HT-29 (cell line): Measurements from ENCODE around the gene ISOC2. TPM values are rescaled to one million over a fixed set of nuclear protein-coding genes. Genes with fewer than 3 reads are reported as not detected.

Experiments used
- DNase-seq: peaks from one replicate; pipeline ENCODE4 v3.0.0-alpha.2; 2015; ENCODE audit warnings: low spot score
- total RNA-seq: library from RNA; depleted of rRNA; stranded (reverse); fragments of >200 nt; shearing (Covaris generic); gene quantifications from 2 replicates; pipeline ENCODE4 v1.2.3, GENCODE V29; 2014

The ISOC2 gene
- total RNA-seq, 1 experiment from 2014 or later, result 339 TPM

DNA sequence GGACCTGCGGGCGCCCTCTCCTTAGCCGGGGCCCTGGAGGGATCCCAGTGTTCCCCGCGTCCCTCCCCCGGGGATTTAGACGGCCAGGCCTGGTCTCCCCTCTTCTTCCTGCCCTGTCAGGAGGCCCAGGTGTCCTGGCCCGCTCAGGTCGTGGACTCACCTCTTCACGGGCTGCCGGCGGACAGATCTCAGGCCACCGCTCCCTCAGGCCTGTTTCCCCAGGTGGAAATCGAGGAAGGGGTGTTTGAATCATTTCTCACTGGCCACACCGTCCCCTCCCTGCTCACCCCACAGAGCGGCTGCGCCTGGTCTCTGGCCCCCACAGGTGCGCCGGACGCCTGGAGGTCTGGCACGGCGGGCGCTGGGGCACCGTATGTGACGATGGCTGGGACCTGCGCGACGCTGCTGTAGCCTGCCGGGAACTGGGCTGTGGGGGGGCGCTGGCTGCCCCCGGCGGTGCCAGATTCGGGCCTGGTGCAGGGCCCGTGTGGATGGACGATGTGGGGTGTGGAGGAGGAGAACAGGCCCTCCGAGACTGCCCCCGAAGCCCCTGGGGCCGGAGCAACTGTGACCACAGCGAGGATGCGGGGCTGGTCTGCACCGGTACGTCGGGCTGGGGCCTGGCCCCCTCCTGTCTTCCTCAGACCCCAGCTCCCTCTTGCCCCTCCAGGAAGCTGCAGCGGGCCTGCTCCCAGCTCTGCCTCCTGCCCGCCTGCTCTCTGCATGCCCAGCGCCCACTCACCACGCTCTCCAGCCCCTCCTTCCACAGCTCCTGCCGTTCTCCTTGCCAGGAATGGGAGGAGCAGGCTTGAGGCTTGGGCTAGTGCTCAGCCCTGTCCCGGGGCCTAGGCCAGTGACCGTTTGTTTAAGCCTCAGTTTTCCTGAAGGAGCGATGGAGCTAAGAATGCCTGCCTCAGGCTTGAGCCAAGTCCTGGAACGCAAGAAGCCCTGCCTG is 29.3 kb upstream of the ISOC2 start:
- no peak for DNase-seq

DNA sequence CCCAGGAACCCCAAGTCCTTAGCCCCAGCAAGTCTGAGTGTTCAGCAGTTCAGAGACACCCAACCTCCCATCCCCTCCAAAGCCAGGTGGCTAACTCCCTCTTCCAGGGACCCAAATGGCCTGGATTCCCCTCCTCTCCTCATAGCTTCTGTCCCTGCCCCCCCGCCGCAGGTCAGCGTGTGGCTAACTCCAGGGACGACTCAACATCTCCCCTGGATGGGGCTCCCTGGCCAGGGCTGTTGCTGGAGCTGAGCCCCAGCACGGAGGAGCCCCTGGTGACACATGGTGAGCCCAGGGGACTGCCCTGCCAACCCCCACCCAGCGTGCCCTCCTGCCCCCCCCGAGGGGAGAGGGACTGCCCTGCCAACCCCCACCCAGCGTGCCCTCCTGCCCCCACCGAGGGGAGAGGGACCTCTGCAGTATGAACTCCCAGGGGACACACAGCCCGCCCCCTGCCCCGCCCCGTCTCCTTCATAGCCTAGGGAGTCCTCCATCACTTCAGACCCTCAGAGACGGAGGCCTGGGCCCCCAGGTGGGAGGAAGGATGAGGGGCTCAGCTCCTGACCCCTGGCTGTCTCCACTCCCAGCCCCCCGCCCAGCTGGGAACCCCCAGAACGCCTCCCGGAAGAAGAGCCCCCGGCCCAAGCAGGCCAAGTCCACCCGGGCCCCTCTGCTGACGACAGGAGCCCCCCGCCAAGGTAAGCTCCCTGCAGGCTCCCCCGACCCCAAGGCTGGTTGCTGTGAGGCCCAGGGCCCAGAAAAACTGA is 28.5 kb upstream of the ISOC2 start:
- DNase-seq, result no peak

DNA sequence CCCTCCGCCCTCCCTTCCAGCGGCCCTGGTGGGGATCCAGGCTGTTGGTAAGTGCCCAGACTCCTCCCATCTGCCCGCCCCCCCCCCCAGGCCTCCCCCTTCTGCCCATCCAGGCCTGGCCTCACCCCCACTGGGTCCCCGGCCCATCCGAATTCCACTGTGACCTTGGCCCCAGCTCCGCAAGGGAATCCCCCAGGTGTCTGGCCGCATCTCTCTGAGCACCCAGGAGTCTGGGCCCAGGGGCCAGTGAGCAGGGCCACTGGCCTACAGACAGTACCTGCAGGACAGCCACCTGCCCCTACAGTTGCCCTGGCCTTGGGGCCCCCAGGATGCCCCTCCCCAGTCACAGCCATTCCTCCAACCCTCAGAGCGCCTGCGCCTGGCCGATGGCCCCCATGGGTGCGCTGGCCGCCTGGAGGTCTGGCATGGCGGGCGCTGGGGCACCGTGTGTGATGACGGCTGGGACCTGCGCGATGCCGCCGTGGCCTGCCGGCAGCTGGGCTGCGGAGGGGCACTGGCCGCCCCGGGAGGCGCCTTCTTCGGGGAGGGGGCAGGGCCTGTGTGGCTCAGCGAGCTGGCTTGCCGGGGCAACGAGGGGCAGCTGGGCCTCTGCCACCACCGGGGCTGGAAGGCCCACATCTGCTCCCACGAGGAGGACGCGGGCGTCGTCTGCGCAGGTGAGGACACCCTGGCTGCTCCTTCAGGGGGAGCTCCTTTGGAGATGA is 27.7 kb upstream of the ISOC2 start:
- no peak for DNase-seq

DNA sequence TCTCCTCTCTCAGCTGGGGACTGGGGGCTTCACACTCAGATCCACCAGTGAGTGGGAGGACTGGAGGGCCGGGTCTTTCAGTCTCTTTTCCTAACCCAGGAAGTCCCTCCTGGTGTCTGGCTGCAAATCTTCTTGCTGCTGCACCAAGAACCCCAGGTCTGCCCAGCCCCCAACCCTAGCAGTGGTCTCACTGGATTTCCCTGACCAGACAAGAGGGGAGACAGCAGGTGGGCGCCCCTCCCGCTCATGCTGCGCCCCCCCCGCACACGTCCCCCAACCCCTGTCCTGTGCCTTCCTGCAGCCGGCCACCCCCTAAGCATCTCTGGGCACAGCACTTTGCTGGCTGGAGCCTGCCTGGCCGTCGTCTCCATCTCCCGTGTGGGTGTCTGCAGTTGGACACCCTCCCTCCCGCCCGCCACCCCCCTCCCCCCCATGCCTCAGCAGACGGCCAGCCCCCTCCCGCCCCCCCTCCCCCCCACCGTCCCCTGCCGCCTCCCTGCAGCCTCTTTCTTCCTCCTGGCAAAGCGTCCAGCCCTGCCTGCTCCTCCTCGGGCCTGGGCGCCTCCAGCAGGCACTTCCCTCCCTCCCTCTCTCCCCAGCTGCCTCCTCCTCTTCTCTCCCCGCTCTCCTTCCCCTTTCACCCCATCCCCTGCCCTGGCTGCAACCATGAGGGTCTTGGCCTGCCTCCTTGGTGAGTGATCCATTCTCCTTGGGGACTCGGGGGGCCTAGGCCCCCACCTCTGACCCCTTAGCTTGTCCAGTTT is 26.7 kb upstream of the ISOC2 start, which contains the start of gene SSC5D:
TSS of gene SSC5D (plus strand) at position 513 of the 764 bp plus-strand sequence. CDS start at position 667, 154 bp downstream.
- no peak for DNase-seq

DNA sequence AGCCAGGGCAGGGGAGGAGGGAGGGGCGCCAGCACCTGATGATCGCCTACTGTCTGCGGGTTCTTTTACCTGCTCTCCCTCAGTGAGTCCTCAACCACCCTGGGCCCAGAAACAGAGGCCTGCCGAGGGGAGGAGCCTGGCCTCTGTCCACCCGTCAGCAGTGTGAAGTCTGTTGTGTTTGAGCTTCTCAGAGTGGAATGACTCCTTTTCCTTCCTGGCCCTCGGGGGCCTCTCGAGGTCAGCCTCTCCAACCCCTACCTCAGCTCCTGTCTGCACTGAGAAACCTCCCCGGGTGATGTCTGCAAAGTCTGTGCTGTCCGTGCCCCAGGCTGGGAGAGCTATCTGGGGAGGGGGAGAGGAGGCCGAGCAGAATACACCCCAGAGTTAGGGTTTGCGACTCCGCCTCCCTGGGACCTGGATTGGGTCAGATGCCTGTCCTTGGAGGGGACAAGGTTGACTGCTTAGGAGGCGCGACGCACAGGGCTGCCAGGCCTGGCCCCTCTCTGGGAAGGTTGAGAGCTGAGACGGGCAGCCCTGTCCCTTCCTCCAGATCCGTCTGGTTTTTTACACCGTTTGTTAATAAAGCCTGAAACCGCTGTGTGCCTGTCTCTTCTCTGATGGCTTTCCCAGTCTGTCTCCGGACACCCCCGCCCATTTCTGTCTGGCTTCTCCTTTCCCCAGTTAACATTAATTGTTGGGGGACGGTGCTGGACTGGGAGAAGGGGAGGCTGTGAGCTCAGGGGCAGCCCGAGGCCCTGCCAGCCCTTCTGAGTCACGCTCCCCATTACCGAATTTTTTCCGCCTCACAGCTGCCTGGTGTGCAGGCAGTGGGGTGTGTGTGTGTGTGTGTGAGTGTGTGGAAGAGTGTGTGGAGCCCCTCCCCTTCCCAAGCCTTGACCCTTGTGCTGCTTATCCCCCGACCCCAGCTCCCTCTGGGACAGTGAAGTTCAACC is 25.8 kb upstream of the ISOC2 start:
- DNase-seq, result peak; percentile 52

DNA sequence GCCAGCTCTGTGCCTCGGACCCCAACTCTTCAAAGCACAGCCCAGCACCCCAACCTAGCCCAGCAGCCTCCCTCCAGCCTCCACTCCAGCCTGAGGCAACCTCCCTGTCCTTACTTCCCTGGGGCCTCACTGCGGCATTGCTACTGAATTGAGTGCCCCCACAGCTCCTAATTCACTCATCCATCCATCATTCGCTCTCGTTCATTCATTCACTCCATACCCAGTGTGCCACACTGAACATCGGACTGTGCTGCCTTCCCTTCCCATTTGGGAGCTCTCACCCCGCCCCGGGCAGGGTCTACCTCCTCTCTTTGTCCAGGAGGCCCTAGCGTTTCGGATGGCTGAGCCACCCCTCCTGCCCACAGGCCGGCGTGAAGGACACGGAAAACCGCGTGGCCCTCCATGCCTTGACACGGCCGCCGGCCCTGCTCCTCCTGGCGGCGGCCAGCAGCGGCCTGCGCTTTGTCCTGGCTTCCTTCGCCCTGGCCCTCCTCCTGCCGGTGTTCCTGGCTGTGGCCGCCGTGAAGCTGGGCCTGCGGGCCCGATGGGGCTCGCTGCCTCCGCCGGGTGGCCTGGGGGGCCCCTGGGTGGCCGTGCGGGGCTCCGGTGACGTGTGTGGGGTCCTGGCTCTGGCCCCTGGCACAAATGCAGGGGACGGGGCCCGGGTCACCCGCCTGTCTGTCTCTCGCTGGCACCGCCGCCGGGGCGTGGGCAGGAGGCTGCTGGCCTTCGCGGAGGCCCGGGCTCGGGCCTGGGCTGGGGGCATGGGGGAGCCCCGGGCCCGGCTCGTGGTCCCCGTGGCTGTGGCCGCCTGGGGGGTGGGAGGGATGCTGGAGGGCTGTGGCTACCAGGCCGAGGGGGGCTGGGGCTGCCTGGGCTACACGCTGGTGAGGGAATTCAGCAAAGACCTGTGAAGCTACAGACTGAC is 24.9 kb upstream of the ISOC2 start:
- peak; percentile 12 for DNase-seq

DNA sequence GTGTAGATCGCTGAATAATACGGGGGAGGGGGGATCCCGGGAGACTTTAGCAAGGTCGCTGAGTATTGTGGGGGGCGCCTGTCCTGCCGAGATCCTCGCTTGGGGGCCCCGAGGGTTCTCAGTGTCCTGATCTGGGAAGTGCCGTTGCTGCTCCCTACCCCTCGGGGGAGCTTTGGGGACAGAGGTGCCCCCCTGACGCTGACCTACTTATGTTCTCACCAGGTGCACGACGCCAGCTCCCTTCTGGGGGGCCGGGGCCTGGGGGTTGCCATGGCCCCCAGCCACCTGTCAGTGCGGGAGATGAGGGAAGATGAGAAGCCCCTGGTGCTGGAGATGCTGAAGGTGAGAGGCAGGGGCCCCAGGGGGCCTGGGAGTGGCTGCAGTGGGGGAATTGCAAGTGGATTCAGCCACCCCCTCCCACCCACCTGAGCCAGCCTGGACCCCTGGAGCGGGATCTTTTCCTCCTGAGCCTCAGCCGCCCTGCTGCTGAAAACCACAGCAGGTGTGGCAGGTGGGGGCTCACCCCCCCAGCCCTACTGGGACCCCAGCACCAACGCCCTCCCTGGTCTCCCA is 24.1 kb upstream of the ISOC2 start:
- peak; percentile 0 for DNase-seq

DNA sequence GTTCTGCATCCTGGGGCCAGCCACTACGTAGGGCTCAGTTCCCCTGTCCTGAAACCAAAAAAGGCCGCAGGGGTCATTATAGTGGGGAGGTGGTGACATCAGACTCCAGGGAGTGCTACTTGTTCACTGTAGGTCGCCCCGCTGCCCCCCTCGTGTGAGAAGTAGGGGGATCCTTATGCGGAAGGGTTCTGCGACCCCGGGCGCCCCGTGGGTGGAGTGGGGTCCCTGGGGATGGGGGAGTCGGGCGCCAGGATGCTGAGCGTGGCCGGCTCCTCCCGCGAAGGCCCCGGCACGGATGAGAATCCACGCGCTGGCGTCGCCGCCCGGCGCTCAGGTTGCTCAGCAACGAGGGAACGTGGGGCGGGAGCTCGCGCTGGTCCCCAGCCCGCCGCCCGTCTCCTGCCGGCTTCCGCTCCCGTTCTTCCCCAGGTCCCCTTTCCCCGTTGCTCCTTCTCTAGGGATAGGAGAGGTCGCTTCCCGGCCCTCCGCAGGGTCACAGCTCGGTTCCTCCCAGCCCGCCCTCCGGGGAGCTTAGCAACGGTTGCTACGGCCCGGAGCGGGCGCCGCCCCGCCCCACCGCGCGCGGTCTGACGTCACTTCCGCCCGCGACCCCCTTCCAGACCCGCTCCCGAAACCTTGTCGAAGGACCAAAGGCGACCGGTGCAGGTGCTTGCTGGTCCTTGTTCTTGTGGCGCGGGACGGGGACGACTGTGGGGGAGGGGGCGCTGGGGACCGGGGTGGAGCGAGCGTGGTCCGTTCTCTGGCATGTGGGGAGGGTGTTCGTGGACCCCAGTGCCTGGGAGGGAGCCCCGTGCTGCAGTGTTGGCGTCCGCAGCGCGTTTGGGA is 23.4 kb upstream of the ISOC2 start, which contains the start of gene NAT14:
TSS of gene NAT14 (plus strand) at position 596 of the 846 bp plus-strand sequence. CDS start 521 bp downstream, outside the sequence.
- DNase-seq, result peak; percentile 71

DNA sequence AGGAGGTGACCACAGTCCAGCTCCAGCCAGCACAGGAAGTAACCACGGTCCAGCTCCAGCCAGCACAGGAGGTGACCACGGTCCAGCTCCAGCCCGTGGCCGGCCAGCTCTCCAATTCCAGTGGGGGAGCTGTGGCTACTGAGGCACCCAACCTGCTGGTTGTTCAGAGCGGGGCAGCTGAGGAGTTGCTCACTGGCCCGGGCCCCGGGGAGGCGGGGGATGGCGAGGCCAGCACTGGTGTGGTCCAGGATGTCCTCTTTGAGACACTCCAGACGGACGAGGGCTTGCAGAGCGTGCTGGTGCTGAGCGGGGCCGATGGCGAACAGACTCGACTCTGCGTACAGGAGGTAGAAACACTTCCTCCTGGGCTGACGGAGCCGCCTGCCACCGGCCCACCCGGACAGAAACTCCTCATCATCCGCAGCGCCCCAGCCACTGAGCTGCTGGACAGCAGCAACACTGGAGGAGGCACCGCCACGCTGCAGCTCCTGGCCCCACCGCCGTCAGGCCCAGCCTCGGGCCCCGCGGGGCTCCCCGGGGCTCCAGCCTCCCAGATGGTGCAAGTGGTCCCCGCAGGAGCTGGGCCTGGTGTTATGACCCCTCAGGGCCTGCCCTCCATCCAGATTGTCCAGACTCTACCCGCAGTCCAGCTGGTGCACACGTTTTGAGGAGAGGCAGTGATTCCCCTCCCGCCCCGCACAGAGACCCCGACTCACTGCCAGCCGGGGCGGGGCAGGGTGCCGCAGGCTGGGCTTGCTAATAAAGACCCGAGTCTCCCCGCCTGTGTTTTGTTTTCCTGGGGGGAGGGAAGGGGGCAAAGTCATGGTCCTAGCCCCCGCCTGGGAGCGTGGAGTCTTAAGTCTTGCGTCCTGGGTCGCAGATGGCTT is 22.5 kb upstream of the ISOC2 start:
- DNase-seq, result no peak

DNA sequence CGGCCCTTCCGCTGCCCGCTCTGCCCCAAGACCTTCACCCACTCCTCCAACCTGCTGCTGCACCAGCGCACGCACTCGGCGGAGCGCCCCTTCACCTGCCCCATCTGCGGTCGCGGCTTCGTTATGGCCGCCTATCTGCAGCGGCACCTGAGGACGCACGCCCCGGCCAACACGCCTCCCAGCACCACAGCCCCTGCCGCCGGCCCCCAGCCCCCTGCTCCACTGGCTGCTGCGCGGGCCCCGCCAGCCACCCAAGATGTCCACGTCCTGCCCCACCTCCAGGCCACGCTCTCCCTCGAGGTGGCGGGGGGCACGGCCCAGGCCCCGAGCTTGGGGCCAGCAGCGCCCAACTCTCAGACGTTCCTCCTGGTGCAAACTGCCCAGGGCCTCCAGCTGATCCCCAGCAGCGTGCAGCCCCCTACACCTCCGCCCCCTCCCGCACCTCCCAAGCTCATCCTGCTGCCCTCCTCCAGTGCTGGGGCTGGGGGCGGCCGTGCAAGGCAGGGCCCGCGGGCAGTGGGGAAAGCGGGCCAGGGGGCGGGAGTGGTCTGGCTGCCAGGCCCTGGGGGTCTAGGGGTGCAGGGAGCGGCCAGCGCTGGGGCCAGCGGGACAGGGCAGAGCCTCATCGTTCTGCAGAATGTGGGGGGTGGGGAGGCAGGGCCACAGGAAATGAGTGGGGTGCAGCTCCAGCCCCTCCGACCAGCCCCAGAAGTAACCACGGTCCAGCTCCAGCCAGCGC is 21.7 kb upstream of the ISOC2 start:
- DNase-seq, result no peak

DNA sequence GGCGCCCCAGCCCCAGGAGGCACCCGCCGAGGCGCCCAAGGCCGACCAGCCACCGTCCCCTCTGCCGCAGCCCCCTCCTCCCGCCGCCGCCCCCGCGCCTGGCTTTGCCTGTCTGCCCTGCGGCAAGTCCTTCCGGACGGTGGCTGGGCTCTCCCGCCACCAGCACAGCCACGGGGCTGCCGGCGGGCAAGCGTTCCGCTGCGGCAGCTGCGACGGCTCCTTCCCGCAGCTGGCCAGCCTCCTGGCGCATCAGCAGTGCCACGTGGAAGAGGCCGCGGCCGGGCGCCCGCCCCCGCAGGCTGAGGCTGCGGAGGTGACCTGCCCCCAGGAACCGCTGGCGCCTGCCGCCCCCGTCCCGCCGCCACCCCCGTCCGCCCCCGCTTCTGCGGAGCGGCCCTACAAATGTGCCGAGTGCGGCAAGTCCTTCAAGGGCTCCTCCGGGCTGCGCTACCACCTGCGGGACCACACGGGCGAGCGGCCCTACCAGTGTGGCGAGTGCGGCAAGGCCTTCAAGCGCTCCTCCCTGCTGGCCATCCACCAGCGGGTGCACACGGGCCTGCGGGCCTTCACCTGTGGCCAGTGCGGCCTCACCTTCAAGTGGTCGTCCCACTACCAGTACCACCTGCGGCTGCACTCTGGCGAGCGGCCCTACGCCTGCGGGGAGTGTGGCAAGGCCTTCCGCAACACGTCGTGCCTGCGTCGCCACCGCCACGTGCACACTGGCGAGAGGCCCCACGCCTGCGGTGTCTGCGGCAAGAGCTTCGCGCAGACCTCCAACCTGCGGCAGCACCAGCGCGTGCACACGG is 20.9 kb upstream of the ISOC2 start:
- no peak for DNase-seq

DNA sequence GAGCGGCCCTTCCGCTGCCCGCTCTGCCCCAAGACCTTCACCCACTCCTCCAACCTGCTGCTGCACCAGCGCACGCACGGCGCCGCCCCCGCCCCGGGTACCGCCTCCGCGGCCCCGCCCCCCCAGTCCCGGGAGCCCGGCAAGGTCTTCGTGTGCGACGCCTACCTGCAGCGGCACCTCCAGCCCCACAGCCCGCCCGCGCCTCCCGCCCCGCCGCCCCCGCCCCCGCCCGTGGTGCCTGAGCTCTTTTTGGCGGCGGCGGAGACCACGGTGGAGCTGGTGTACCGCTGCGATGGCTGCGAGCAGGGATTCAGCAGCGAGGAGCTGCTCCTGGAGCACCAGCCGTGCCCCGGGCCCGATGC is 20.3 kb upstream of the ISOC2 start:
- no peak for DNase-seq

DNA sequence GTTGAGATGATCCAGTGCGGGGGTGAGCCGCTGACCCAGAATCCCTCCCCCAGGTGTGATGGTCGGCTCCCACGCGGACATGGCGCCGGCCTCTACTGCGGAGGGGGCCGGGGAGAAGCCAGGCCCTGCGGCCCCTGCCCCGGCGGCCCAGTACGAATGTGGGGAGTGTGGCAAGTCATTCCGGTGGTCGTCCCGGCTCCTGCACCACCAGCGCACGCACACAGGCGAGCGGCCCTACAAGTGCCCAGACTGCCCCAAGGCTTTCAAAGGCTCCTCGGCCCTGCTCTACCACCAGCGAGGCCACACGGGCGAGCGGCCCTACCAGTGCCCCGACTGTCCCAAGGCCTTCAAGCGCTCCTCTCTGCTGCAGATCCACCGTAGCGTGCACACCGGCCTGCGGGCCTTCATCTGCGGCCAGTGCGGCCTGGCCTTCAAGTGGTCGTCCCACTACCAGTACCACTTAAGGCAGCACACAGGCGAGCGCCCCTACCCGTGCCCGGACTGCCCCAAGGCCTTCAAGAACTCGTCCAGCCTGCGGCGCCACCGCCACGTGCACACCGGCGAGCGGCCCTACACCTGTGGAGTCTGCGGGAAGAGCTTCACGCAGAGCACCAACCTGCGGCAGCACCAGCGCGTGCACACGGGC is 19.8 kb upstream of the ISOC2 start:
- no peak for DNase-seq
